CD14-positive monocyte (primary cell): ENCODE results near the gene CASP9. TPM values are rescaled to one million over a fixed set of nuclear protein-coding genes. Genes with fewer than 3 reads are reported as not detected.

Experiments
- DNase-seq, 3 donors: peaks; one replicate each; pipeline ENCODE4 v3.0.0-alpha.2; 2011 to 2022
- H2AFZ ChIP-seq: 2 replicates; pipeline ENCODE4 v1.6.0; 2012; ENCODE audit warnings: mild to moderate bottlenecking, low read depth, low read length, inconsistent platforms; ENCODE audit not compliant: insufficient read depth, poor library complexity, severe bottlenecking
- H3K27ac ChIP-seq, 2 donors: 1 replicate in 1 of 2; 2 replicates in 1 of 2; pipeline ENCODE4 v1.5.1; 2012 to 2013; ENCODE audit warnings: low read length in 2 of 2, control low read depth in 1 of 2, inconsistent platforms in 1 of 2, low read depth in 1 of 2, mild to moderate bottlenecking in 1 of 2
- H3K27me3 ChIP-seq, 2 donors: one replicate each; pipeline versions ENCODE4 v1.6.0 to v1.6.1; 2011 to 2013; ENCODE audit warnings: low read length in 2 of 2; ENCODE audit not compliant: control insufficient read depth in 2 of 2, insufficient read depth in 2 of 2
- H3K36me3 ChIP-seq, 2 donors: replicated peaks in 1 of 2; 1 replicate in 1 of 2; 2 replicates in 1 of 2; pipeline versions ENCODE4 v1.5.1 to v1.6.1; 2012 to 2013; ENCODE audit warnings: low read length in 2 of 2, control low read depth in 1 of 2, inconsistent platforms in 1 of 2, mild to moderate bottlenecking in 1 of 2; ENCODE audit not compliant: insufficient read depth in 2 of 2, control insufficient read depth in 1 of 2
- H3K4me1 ChIP-seq, 2 donors: 1 replicate in 1 of 2; 2 replicates in 1 of 2; pipeline versions ENCODE4 v1.5.1 to v1.6.1; 2012 to 2013; ENCODE audit warnings: low read length in 2 of 2, control low read depth in 1 of 2, inconsistent platforms in 1 of 2, mild to moderate bottlenecking in 1 of 2, moderate library complexity in 1 of 2; ENCODE audit not compliant: insufficient read depth in 2 of 2, control insufficient read depth in 1 of 2
- H3K4me2 ChIP-seq: replicated peaks from 2 replicates; pipeline ENCODE3; 2012; ENCODE audit warnings: low read length, moderate library complexity, mild to moderate bottlenecking; ENCODE audit not compliant: poor library complexity, severe bottlenecking; ENCODE audit errors: extremely low read depth
- H3K4me3 ChIP-seq, 3 experiments: fragments of 200-600 bp in 1 of 3; sonication (generic) in 1 of 3; replicated peaks in 1 of 3; 1 replicate in 2 of 3; 2 replicates in 1 of 3; pipeline ENCODE4 v1.5.1; 2011 to 2013; ENCODE audit warnings: low read length in 3 of 3, mild to moderate bottlenecking in 3 of 3, control low read depth in 2 of 3, low read depth in 2 of 3, inconsistent platforms in 1 of 3, moderate library complexity in 1 of 3
- H3K79me2 ChIP-seq: 2 replicates; pipeline ENCODE4 v1.6.0; 2012; ENCODE audit warnings: mild to moderate bottlenecking, control low read depth, inconsistent platforms, low read length, moderate library complexity; ENCODE audit not compliant: insufficient read depth
- H3K9ac ChIP-seq: 2 replicates; pipeline ENCODE4 v1.6.0; 2017; ENCODE audit warnings: low read length, mild to moderate bottlenecking; ENCODE audit not compliant: insufficient read depth, poor library complexity, severe bottlenecking
- H3K9me3 ChIP-seq, 2 donors: replicated peaks in 1 of 2; 1 replicate in 1 of 2; 2 replicates in 1 of 2; pipeline versions ENCODE4 v1.5.1 to v1.6.1; 2012 to 2013; ENCODE audit warnings: low read length in 2 of 2, control low read depth in 1 of 2; ENCODE audit not compliant: control insufficient read depth in 1 of 2, insufficient read depth in 1 of 2
- H4K20me1 ChIP-seq: 2 replicates; pipeline ENCODE4 v1.6.0; 2012; ENCODE audit warnings: mild to moderate bottlenecking, low read length, control low read depth, moderate library complexity; ENCODE audit not compliant: insufficient read depth
- H3K27ac Mint-ChIP-seq, 7 donors: one replicate each; pipeline ENCODE4 v1.8.0; 2020; ENCODE audit warnings: mild to moderate bottlenecking in 7 of 7, mixed read lengths in 7 of 7, moderate library complexity in 6 of 7, inconsistent platforms in 2 of 7
- H3K27me3 Mint-ChIP-seq, 3 donors: one replicate each; pipeline ENCODE4 v1.8.0; 2021 to 2022; ENCODE audit warnings: low read depth in 3 of 3, mild to moderate bottlenecking in 3 of 3, mixed read lengths in 3 of 3, moderate library complexity in 3 of 3, inconsistent platforms in 1 of 3
- H3K36me3 Mint-ChIP-seq, 2 donors: one replicate each; pipeline ENCODE4 v1.8.0; 2020; ENCODE audit warnings: mixed read lengths in 2 of 2, inconsistent platforms in 1 of 2, mild to moderate bottlenecking in 1 of 2
- H3K4me1 Mint-ChIP-seq: one replicate; pipeline ENCODE4 v1.8.0; 2020; ENCODE audit warnings: mild to moderate bottlenecking, mixed read lengths
- H3K4me3 Mint-ChIP-seq, 2 donors: one replicate each; pipeline ENCODE4 v1.8.0; 2020; ENCODE audit warnings: mild to moderate bottlenecking in 2 of 2, mixed read lengths in 2 of 2, moderate library complexity in 1 of 2
- H3K9me3 Mint-ChIP-seq, 7 donors: one replicate each; pipeline ENCODE4 v1.8.0; 2020 to 2022; ENCODE audit warnings: mixed read lengths in 7 of 7, mild to moderate bottlenecking in 6 of 7, moderate library complexity in 6 of 7, inconsistent platforms in 2 of 7
- CTCF ChIP-seq: fragments of 200-600 bp; IDR thresholded peaks from one replicate; pipeline ENCODE4 v1.8.0; 2022; ENCODE audit warnings: antibody characterized with exemption, mild to moderate bottlenecking
- WGBS: methylation state at CpG from one replicate; pipeline ENCODE4 v1.1.5; 2013; ENCODE audit warnings: missing lambda C conversion rate; ENCODE audit not compliant: insufficient coverage; 5-methylcytosine and 5-hydroxymethylcytosine counted together
- intact Hi-C, 2 donors: fragments of 100-400 bp; cut with micrococcal nuclease; formaldehyde crosslinking; loops; one replicate each; pipeline versions ENCODE4 v1.15.0 to v1.15.1; 2023
- polyA plus RNA-seq, 3 donors: library from polyadenylated mRNA; depleted of rRNA in 1 of 3; unstranded in 2 of 3; stranded (reverse) in 1 of 3; fragments of 300-500 nt in 2 of 3; fragments of >200 nt in 1 of 3; fragmentation: Illumina TruSeq in 2 of 3; gene quantifications; 1 replicate in 2 of 3; 2 replicates in 1 of 3; pipeline ENCODE4 v1.2.3, GENCODE V29; 2012 to 2021

Gene CASP9
- polyA plus RNA-seq, 3 donors, result 15.1 to 21.5 (median 21.0) TPM

- H3K36me3 ChIP-seq, result peaks cover 40 to 70% of the 10 kb centered on the region in 2 donors
- Mint-ChIP-seq H3K4me3 (no peak overlapping the region), H3K36me3 (peaks cover 47 to 73% of the 10 kb centered on the region in 2 donors), H3K4me1 (no peaks in the 10 kb centered on the region), H3K27ac (no peak overlapping the region), H3K27me3 (peaks cover 0 to 2% (median 0%) of the 10 kb centered on the region in 3 donors), H3K9me3 (no peaks in the 10 kb centered on the region)
- no peak overlapping the region for H3K4me2 ChIP-seq
- H2AFZ ChIP-seq, result no peak overlapping the region
- no peak overlapping the region for H3K27ac ChIP-seq
- 96% methylated on average over 12 of the region's 17 CpGs for WGBS
- no peaks in the 10 kb centered on the region for H3K9me3 ChIP-seq
- intact Hi-C loops, result loop anchor here in 1 of 2 donors (10.0 kb wide), 1 partner anchor 182 kb away; no protein-coding TSS in a partner anchor
- no peak for TF ChIP-seq CTCF
- H3K4me3 ChIP-seq, result no peak overlapping the region
- H3K27me3 ChIP-seq, result no peaks in the 10 kb centered on the region
- H3K4me1 ChIP-seq, result no peaks in the 10 kb centered on the region
- no peak overlapping the region for H3K9ac ChIP-seq
- DNase-seq, result no peak
- no peaks in the 10 kb centered on the region for H3K79me2 ChIP-seq
- H4K20me1 ChIP-seq, result peaks cover 12% of the 10 kb centered on the region
These were observed 17.2 kb downstream of the CASP9 start for GRCh38 chr1:15506831-15507230.

GRCh38 chr1:15504436-15504835, 19.6 kb downstream of the CASP9 start:
- Histone ChIP-seq H3K36me3 (peaks cover 48 to 75% of the 10 kb centered on the region in 2 donors), H3K9ac (no peak overlapping the region)
- H3K27ac Mint-ChIP-seq, result peak overlapping the region in 2 of 7 donors; percentile 13 to 46

More at GRCh38 chr1:15504436-15504835, 19.6 kb downstream of the CASP9 start:
- Mint-ChIP-seq H3K27me3 (peaks cover 0 to 1% (median 0%) of the 10 kb centered on the region in 3 donors), H3K4me3 (no peak overlapping the region), H3K4me1 (no peaks in the 10 kb centered on the region), H3K9me3 (no peaks in the 10 kb centered on the region), H3K36me3 (peaks cover 47 to 73% of the 10 kb centered on the region in 2 donors)
- Histone ChIP-seq H3K27ac (no peak overlapping the region), H3K4me3 (no peak overlapping the region), H3K79me2 (no peaks in the 10 kb centered on the region), H3K4me2 (no peak overlapping the region), H2AFZ (no peak overlapping the region), H4K20me1 (peaks cover 5% of the 10 kb centered on the region), H3K4me1 (no peaks in the 10 kb centered on the region), H3K9me3 (no peaks in the 10 kb centered on the region), H3K27me3 (no peaks in the 10 kb centered on the region)
- TF ChIP-seq CTCF, result no peak
- DNase-seq, result no peak
- intact Hi-C loops, result loop anchor here (5.0 to 10.0 kb wide), 2 partner anchors 180 to 182 kb away; no protein-coding TSS in a partner anchor
- 100% methylated on average over 3 of the region's 4 CpGs for WGBS
